T47D (cell line): ENCODE measurements around the gene IFNA16.
"Not testable (repeated sequence)": the region's sequence is repeated elsewhere in the genome, so short reads cannot be mapped to it uniquely, and the experiment has no call there.

Experiments
- DNase-seq, 2 experiments: peaks; one replicate each; pipeline versions ENCODE4 v3.0.0 to v3.0.0-alpha.2; 2011 to 2012; ENCODE audit warnings: low read depth in 1 of 2, low spot score in 1 of 2
- JUND ChIP-seq: IDR thresholded peaks from 2 replicates; pipeline ENCODE4 v1.6.1; 2012; ENCODE audit warnings: low read depth
- in situ Hi-C: cut with HindIII; loops from 2 replicates; pipeline ENCODE4 v1.10.0; 2016; ENCODE audit warnings: low sequenced_read_pairs, low pct_unique_long_range_greater_than_20kb

IFNA16 gene

DNA sequence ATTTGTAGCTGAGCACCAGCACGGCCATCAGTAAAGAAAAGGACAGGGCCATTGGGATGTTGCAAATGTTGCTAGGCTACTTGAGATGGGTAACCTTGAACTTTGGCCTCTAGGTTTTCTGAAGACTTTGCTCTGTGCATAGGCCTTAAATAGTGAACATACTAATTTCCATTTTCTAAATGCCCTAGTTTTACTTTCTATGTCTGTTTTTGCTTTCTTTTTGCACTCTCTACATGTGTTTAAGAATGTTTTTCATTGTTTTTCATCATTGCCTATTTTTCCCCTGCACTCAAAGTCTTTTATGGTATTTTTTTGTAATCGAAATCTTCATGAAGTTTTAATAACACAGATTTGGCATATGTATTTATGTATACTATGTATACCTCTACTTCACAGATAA is 11.0 kb upstream of the IFNA16 start, which contains the start of gene IFNA17:
Gene IFNA17 (minus strand): TSS at position 101 of the 400 bp plus-strand sequence. CDS start 49 bp downstream, at position 52.
- in situ Hi-C loops, result no loop called here
- TF ChIP-seq JUND, result no peak
- no peak for DNase-seq

DNA sequence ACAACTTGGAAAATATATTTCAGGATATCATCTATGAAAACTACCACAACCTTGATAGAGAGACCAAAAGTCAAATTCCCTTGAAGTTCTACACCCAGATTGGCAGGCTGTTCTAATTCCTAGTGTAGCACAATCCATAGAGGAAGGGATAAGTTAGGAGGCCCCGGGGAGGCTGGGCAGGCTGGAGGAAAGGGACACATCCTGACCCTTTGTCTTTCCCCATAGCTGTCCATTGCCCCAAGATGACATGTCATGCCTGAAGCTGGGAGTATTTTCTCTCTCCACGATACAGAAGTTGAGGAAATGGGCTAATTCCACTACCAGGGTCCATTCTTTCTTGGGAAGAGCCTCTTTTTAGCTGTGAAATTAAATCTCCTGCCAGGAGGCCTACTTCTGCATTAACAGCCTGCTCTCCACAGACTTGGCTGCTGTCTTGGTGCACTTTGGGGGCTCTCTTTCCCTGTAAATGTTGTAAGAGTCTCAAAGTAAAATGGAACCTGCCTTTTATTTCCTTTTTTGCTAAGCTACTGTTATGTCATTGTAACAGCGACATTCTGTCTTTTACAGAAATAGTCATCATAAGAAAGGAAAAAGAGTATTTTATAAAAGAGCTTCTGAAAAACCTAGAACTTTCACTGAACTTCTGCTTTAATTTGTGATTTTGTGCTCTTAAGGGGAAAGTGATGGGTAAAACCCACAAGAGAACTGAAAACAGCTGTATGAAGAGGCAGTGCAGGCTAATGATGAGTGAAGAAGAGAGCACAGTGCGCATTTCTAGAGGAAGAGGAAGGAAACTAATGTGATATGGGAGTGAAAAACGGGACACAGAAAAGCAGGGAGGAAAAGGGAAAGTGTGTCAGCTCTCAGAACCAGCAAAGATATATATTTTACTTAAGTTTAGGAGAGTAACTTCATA is 3.4 kb downstream of the IFNA16 start:
- DNase-seq, result peak in 1 of 2 experiments; percentile 16
- in situ Hi-C loops, result not testable (repeated sequence)

GRCh38 chr9:21212160-21212559 is 5.0 kb downstream of the IFNA16 start:
- in situ Hi-C loops, DNase-seq: not testable (repeated sequence)

DNA sequence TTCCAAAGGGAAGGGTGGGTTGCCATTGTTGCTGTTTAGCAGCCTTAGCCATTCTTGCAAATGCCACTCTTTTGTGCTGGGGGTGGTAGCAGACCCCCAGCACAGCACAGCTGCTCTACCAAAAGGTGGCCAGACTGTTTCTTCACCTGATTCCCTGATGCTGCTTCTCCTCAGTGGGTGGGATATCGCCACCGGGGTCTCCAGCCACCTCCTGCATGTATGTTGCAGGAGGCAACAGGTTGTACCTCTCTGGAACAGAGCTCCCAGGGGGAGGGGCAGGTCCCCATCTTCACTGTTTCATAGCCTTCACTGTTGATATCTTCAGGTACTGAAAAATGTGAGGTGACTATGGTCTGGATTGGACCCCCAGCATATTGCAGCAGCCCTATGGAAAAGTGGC is 6.3 kb downstream of the IFNA16 start:
- DNase-seq, in situ Hi-C loops: not testable (repeated sequence)

- no peak for TF ChIP-seq JUND
- in situ Hi-C loops, result no loop called here
- DNase-seq, result no peak
Observed at GRCh38 chr9:21210311-21210710, 6.8 kb downstream of the IFNA16 start.

DNA sequence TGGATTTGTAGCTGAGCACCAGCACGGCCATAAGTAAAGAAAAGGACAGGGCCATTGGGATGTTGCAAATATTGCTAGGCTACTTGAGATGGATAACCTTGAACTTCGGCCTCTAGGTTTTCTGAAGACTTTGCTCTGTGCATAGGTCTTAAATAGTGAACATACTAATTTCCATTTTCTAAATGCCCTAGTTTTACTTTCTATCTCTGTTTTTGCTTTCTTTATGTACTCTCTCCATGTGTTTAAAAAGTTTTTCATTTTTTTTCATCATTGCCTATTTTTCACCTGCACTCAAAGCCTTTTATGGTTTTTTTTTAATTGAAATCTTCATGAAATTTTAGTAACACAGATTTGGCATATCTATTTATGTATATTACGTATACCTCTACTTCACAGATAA is 10.1 kb downstream of the IFNA16 start, which contains the start of gene IFNA10:
Gene IFNA10 (minus strand): TSS at position 101 of the 400 bp plus-strand sequence. CDS start 46 bp downstream, at position 55.
- in situ Hi-C loops, DNase-seq: not testable (repeated sequence)

GRCh38 chr9:21205204-21205603 is 11.9 kb downstream of the IFNA16 start:
- TF ChIP-seq JUND, result no peak
- in situ Hi-C loops, result no loop called here
- no peak for DNase-seq

- in situ Hi-C loops, result not testable (repeated sequence)
Observed at GRCh38 chr9:21202105-21202504, 15.0 kb downstream of the IFNA16 start, which contains the start of gene IFNA7. Gene IFNA7 (minus strand): TSS chr9:21202205. CDS start chr9:21202165, 40 bp downstream.

GRCh38 chr9:21194867-21195776 is 22.0 kb downstream of the IFNA16 start:
- in situ Hi-C loops, result not testable (repeated sequence)
- peak in 1 of 2 experiments; percentile 40 for DNase-seq

More at GRCh38 chr9:21202105-21202504, 15.0 kb downstream of the IFNA16 start, which contains the start of gene IFNA7:
- not testable (repeated sequence) for DNase-seq

GRCh38 chr9:21187487-21187886 is 29.6 kb downstream of the IFNA16 start, which contains the start of gene IFNA4:
Gene IFNA4 (minus strand): TSS chr9:21187587. CDS start chr9:21187531, 56 bp downstream.
- in situ Hi-C loops, DNase-seq: not testable (repeated sequence)

- DNase-seq, result peak in 1 of 2 experiments; percentile 46
- in situ Hi-C loops, result not testable (repeated sequence)
Observed at GRCh38 chr9:21182810-21183736, 34.0 kb downstream of the IFNA16 start.

DNA sequence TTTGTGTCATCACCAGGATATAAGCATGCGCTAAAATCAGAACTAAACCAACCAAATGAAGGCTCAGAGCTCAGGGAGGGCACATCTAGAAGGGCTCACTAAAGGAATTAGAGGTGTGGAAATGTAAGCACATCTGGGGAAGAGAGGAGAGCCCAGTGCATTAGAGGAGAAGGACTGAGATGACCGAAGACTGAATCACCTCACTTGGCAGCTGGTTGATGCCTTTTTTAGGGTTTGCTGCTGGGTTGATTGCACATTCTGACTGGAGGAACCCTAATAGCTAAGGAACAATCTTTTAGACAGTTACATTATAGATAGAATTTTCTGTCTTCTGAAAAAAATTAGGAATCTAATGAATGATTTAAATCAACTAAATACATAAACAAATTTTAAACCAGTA is 42.4 kb downstream of the IFNA16 start:
- TF ChIP-seq JUND, result no peak
- in situ Hi-C loops, result no loop called here
- no peak for DNase-seq
